K562 treated with DMSO at 1 percent for 12 hours (cell line): ENCODE data around the gene ERMN. TPM values are rescaled to one million over a fixed set of nuclear protein-coding genes. Genes with fewer than 3 reads are reported as not detected.

Experiments used
- total RNA-seq: library from RNA; unstranded; fragments of 300-600 nt; gene quantifications from 2 replicates; pipeline ENCODE4 v1.2.3, GENCODE V29; 2022; ENCODE audit not compliant: insufficient read depth

The ERMN gene, protein sequence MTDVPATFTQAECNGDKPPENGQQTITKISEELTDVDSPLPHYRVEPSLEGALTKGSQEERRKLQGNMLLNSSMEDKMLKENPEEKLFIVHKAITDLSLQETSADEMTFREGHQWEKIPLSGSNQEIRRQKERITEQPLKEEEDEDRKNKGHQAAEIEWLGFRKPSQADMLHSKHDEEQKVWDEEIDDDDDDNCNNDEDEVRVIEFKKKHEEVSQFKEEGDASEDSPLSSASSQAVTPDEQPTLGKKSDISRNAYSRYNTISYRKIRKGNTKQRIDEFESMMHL
- 0.96 TPM in 1 of 2 replicates, not detected in the other for total RNA-seq

DNA sequence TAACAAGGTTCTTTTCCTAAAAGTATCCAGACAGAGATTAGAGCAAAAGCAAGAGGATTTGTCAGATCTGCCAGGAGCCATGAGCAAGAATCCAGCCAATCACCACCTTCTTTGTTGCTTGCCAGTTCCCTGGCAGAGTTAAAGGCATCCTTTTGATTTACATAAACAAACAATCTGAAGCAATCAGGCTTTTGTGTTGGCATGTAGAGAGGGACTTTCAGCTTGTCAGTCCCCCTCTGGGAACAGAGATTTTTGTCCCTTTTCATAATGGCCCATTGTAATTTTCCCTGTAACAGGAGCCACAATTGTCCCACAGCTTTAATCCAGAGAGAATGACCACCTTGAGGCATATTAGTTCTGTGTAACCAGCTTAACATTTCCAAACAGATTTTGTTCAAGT, at the start of gene ERMN:
ERMN (minus strand) TSS at position 39 of the 400 bp plus-strand sequence. CDS start 182 bp downstream, outside the sequence.

Other genes with a start within 250 kb of the ERMN start
- gene GALNT5, start 68.1 kb downstream of the ERMN start, total RNA-seq = 6.1 and 17.9 TPM in 2 replicates
- 0.97 and 1.1 TPM in 2 replicates for gene CYTIP, start 118.3 kb upstream of the ERMN start, total RNA-seq